Stimulated activated naive CD8-positive, alpha-beta T cell treated with anti-CD3 and anti-CD28 coated beads, Interleukin-15, Interleukin-2, amounts not matched to agents 100 ng/mL and 50 ng/mL, for 24 hours (primary cell): ENCODE results near the gene TWIST2.

Experiments
- H3K27ac Mint-ChIP-seq: one replicate; pipeline ENCODE4 v1.8.0; 2021; ENCODE audit warnings: mild to moderate bottlenecking, mixed read lengths
- H3K27me3 Mint-ChIP-seq: one replicate; pipeline ENCODE4 v1.8.0; 2021; ENCODE audit warnings: mixed read lengths
- H3K36me3 Mint-ChIP-seq: one replicate; pipeline ENCODE4 v1.8.0; 2021; ENCODE audit warnings: low read depth, mixed read lengths
- H3K4me1 Mint-ChIP-seq: one replicate; pipeline ENCODE4 v1.8.0; 2021; ENCODE audit warnings: low read depth, mixed read lengths
- H3K4me3 Mint-ChIP-seq: one replicate; pipeline ENCODE4 v1.8.0; 2021; ENCODE audit warnings: mild to moderate bottlenecking, mixed read lengths
- H3K9me3 Mint-ChIP-seq: one replicate; pipeline ENCODE4 v1.8.0; 2021; ENCODE audit warnings: mixed read lengths

Gene TWIST2

DNA sequence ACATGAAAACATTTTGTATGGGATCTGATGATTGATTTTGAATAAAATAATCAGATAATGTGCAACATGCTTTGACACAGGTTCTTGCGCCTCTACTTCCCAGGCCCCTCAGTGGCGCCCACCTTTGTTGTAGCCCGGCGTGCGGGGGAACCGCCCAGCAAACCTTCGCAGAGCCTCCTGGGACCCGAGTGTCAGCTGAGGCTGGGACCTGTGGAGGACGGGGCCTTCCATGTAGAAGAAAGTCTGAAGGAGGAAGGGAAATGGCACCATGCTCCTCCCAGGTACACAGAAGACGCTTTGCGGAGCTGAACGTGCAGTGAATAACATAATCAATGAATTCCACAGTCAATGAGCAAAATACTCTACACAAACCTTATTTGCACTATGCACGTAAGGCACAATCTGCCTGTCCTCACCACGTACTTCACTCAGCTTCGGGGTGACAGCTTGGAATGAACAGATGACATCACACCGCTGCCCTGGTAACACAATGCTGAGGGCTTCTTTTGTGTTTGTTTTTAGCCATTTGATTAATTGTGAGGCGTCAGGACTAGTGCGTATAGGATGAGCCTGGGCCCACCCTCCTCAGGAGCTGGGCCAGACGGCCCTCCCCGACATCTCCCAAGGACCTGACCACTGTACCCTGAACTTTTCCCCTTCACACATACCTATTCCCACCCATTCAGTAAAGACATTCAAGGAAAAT lies 78.1 kb downstream of the TWIST2 start:
- no peaks in the 10 kb centered on the region for H3K4me1 Mint-ChIP-seq
- peaks cover 17% of the 10 kb centered on the region for H3K27me3 Mint-ChIP-seq
- no peaks in the 10 kb centered on the region for H3K9me3 Mint-ChIP-seq
- H3K27ac Mint-ChIP-seq = no peak overlapping the region
- no peak overlapping the region for H3K4me3 Mint-ChIP-seq
- no peaks in the 10 kb centered on the region for H3K36me3 Mint-ChIP-seq

DNA sequence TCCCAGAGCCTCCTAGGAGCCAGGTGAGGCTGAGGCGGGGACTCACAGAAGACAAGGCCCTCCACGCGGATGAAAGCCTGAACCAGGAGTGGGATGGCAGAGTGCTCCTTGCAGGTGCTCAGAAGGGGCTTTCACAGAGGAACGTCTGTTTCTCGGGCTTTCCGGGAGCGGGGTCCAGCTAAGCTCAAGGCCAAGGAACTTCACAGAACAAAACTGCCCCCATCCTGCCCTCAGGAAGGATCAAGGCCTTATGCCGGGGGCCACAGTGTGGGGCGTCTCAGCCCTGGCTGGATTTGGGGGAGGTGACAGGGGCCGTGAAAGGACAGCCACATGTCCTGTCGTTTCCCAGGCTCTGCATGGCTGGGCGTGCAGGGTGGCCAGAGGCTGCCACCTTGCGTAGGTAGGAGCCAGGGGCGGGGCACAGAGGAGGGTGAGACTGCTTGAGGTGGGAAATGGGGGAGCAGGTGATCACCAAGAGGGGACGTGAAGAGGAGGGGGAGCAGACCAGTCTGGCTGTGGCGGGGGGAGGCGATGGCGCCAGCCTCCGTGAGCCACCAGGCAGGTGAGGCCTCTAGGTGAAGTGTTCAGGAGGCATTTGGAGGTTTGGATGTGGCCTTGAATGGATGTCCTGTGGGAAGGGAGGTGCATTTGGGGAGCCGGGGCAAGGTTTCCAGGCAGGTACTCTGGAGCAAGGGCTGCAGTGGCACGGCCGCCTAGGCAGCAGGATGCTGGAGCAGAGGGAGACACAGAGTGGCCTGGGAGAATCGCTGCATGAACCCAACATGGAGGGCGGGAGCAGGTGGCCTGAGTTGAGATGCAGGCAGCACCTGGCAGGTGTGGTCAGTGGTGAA lies 79.1 kb downstream of the TWIST2 start:
- H3K27ac Mint-ChIP-seq = no peak overlapping the region
- no peaks in the 10 kb centered on the region for H3K9me3 Mint-ChIP-seq
- H3K4me1 Mint-ChIP-seq = no peaks in the 10 kb centered on the region
- H3K36me3 Mint-ChIP-seq = no peaks in the 10 kb centered on the region
- H3K4me3 Mint-ChIP-seq = no peak overlapping the region
- H3K27me3 Mint-ChIP-seq = peaks cover 20% of the 10 kb centered on the region

DNA sequence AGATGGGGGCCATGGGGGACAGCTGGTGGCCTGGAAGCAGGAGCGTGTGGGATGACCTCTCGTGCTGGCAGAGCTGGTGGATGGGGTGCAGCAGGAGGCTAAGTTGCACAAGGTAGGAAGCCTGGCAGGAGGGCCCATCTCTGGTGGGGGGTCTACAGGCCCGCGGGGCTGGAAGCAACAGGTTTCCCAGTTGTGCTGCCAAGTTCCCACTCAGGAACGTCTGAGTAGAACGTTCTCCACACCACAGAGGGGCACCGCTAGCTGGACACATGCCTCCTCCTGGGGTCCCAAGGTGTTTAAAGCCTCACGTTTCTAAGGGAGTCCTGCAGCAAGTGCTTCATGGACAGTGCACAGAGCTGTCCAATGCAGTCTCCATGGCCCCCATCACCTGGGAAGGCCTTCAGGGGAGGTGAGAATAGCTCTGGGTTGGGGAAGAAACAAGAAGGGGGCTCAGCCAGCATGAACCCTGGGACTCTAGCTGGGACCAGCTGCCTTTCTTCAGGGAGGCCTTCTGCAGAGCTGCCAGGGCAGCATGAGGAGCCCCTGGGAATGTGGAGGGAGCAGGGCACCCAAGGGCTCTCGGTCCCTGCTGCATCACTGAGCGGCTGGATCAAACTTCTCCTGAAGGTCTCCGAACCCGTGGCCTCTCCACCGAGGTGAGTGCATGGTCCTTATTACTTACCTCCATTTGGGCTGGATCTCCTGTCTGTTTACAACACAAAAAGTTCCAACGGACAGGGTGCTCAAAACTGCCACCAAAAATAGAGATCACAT lies 80.0 kb downstream of the TWIST2 start:
- H3K4me3 Mint-ChIP-seq = no peak overlapping the region

DNA sequence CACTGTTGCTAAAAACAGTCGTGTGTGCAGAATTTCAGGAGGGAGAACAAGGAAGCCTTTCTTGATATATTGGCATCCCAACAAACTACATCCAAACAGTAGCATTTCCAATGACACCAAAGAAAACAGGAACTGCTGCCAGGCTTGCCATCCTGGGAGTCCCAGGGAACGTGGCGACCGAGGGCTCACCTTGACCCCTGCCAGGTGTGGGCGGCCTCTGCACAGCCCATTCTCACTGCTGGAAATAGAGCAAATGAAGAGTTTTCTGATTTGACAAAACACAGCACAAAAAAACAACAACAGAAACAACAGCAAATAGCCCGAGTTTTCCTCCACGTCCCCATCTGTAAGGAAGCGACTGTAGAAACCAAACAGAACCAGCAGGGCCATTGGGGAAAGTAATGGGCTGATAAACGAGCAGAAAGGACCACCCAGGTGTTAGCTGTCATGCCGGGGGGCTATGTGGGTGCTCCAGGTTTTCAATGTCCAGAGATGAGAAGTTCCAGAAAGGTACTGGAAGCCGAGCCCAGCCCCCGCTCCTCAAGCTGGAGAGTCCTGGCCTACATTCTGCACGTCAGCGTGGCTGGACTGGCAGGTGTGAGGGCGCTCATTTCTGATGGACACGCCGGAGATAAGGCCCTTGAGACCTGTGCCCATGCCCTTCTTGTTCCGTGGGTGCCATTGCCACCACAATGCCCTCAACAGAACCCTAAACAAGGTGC lies 80.8 kb downstream of the TWIST2 start:
- H3K4me3 Mint-ChIP-seq = no peak overlapping the region

More for the DNA sequence above, 80.0 kb downstream of the TWIST2 start:
- no peaks in the 10 kb centered on the region for H3K9me3 Mint-ChIP-seq
- H3K27me3 Mint-ChIP-seq = peaks cover 24% of the 10 kb centered on the region
- no peaks in the 10 kb centered on the region for H3K4me1 Mint-ChIP-seq
- no peak overlapping the region for H3K27ac Mint-ChIP-seq
- no peaks in the 10 kb centered on the region for H3K36me3 Mint-ChIP-seq

DNA sequence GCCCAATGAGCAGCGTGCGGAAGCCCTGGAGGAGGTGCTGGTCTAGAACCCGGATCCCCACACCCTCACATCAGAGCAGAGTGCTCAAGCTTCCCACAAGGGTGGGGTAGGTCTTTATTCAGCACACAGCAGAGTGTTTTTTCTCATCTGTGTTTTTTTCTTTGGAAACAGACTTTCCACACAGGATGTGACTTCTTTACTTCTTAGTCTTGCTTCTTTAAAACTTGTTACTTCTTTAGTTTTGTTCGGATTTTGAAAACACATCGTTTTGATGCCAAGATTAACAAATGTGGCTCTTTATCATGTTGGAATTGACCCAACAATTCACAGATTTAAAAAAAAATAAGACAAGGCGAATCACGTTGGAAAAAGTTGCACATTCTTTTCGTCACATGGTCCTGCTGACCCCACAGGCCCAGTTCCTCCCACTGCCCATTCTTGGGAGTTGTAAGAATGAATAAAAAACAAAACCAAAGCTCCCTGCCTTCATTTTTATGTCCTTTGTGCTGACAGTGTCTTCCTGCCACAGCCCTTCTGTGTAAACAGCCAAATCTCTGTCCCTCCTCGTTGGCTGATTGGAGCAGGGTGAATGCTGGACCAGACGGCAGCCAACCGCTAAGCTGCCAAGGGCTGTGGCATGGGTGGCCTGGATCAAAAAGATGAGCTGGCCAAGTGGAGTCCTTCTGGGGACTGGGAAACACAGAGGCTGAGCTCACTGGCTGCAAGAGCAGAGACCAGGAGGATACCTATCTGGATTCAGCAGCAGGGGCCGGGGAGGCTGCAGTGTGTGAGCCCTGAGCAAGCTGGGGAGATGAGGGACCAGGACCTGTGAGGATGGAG lies 81.6 kb downstream of the TWIST2 start:
- H3K4me3 Mint-ChIP-seq = no peak overlapping the region

More for the DNA sequence above, 80.8 kb downstream of the TWIST2 start:
- Mint-ChIP-seq H3K27ac (no peak overlapping the region), H3K4me1 (no peaks in the 10 kb centered on the region), H3K9me3 (peaks cover 1% of the 10 kb centered on the region), H3K27me3 (peaks cover 24% of the 10 kb centered on the region), H3K36me3 (no peaks in the 10 kb centered on the region)

DNA sequence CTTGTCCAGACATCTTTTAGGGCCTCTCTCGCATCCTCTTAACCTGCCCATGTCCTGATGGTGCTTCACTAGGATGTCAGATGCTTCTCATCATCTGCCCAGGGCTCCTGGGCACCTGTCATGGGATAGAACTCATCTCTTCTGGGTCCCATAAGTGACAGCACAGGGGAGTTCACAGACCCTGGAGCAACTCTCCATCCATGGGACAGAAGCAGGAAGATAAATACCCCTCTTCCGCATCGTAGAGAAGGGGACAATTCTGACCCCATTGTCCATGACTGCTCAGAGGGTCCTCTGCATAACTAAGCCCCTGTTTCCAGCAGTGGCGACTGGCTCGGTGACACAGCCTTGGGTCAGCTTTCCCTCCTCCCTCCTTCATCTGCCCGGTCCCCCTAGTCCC lies 82.3 kb downstream of the TWIST2 start:
- H3K9me3 Mint-ChIP-seq = peaks cover 4% of the 10 kb centered on the region
- H3K27me3 Mint-ChIP-seq = peaks cover 24% of the 10 kb centered on the region
- H3K27ac Mint-ChIP-seq = no peak overlapping the region
- no peaks in the 10 kb centered on the region for H3K36me3 Mint-ChIP-seq
- no peak overlapping the region for H3K4me3 Mint-ChIP-seq
- H3K4me1 Mint-ChIP-seq = no peaks in the 10 kb centered on the region

More for the DNA sequence above, 81.6 kb downstream of the TWIST2 start:
- Mint-ChIP-seq H3K4me1 (no peaks in the 10 kb centered on the region), H3K36me3 (no peaks in the 10 kb centered on the region), H3K27ac (no peak overlapping the region), H3K27me3 (peaks cover 24% of the 10 kb centered on the region), H3K9me3 (peaks cover 4% of the 10 kb centered on the region)

DNA sequence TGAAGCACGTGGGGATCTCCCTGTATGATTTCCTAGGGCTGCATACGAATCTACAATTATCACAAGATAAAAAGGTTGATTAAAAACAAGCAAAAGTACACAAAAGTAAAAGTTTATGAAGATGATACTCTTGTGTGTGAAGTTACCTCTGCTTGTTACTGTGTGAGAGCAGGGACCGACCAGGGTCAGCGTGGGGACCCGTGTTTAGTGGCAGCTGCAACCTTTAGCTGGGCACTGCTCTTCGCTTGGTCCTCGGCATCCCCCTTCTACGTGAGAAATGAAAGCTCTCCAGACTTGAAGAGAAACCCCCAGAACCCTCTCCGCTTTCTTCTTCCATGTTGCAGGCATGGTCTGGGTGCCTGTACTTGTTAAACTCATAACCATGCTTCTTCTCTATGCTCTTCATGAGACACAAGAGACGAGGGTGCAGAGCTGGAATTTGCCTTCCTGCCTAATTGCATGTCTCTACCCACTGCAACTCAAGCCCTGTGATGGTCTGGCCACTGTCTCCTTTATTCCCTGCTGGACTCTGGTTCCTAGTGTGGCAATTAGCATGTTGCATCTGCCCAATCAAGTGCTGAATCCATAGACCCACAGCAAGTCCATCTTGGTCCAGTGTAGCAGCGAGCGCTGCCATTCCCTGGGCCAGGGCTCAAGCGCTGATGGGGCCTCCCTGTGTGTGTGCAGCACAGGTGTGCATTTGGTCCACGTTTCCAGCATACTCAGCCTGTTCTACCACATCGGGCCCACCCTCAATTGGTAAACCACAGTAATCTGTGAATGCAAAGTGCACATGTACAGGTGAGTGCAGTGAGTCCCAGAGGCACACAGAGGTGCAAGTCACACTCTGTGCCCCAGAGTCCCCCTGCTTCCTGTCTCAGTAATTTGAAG lies 88.5 kb downstream of the TWIST2 start:
- Mint-ChIP-seq H3K4me1 (no peaks in the 10 kb centered on the region), H3K36me3 (no peaks in the 10 kb centered on the region), H3K27me3 (peaks cover 10% of the 10 kb centered on the region), H3K4me3 (no peak overlapping the region), H3K27ac (no peak overlapping the region), H3K9me3 (peaks cover 4% of the 10 kb centered on the region)

DNA sequence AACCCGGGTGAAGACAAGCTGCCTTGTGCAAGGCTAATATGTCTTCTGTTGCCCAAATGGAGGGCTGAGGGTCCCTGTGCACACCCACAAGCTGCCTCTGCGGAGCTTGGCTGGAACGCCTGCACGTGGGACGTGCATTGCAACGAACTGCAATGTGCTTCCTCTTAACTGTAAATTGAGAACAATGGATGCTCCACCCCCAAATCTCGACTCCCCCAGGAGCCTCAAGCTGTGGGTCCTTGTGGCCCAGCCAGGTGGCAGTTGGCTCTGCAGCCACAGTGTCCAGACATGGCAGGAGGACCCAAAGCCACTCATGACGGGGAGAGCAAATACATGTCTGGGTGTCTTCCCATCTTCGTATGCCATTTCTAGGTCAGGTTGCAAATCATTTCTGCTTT lies 90.1 kb downstream of the TWIST2 start:
- Mint-ChIP-seq H3K4me3 (no peak overlapping the region), H3K27ac (no peak overlapping the region), H3K27me3 (no peaks in the 10 kb centered on the region), H3K36me3 (no peaks in the 10 kb centered on the region), H3K9me3 (peaks cover 4% of the 10 kb centered on the region), H3K4me1 (no peaks in the 10 kb centered on the region)

DNA sequence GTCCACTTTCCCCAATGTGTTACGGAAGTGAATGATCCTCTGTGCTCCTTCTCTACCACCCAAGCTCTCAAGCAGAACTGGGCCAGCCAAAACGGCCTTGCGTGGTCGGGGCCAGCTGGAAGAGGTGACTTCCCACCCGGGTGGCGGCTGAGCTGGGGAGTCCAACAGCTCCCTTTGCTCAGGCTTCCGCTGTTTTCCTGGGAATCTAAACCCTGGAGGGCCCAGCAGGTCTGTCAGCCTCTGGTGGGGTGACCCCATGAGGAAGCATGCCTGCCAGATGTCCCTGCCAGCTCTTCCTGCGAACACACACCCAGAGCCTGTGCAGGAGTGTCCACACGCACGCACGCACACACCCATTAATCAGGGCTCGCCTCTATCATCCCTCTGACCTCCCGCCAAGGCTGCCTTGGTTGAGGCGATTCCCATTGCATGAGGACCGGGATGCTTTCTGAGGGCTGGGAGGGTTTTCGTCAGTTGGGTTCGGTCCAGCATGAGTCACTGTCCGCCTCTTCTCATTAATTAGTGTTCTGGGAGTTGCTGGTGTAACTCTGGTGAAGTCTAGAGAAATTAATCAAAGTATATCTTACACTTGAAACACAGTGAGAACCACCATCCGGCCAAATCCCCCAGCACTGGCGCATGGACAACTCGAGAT lies 90.6 kb downstream of the TWIST2 start:
- Mint-ChIP-seq H3K27me3 (peaks cover 5% of the 10 kb centered on the region), H3K4me1 (no peaks in the 10 kb centered on the region), H3K4me3 (no peak overlapping the region), H3K27ac (no peak overlapping the region), H3K9me3 (peaks cover 4% of the 10 kb centered on the region), H3K36me3 (no peaks in the 10 kb centered on the region)

DNA sequence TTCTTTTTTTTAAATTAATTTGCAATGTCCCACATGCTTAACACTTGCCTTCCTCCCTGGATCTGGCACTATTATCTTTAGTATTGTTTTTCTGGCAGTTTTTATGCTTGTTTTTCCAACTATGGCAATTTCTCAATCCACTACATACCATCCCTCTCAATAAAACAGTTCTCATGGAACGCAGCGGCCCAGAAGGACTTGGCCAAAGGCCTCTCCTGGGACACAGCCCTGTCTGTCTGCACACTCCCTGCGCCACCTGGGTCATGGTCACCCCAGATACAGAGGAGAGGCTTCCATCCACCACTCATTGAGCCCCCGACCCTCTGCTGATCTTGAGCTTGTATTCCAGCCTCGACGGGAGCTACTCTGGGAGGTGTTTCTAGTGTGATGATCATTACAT lies 91.2 kb downstream of the TWIST2 start:
- no peaks in the 10 kb centered on the region for H3K9me3 Mint-ChIP-seq
- H3K4me1 Mint-ChIP-seq = no peaks in the 10 kb centered on the region
- H3K4me3 Mint-ChIP-seq = no peak overlapping the region
- no peak overlapping the region for H3K27ac Mint-ChIP-seq
- no peaks in the 10 kb centered on the region for H3K36me3 Mint-ChIP-seq
- H3K27me3 Mint-ChIP-seq = peaks cover 6% of the 10 kb centered on the region

DNA sequence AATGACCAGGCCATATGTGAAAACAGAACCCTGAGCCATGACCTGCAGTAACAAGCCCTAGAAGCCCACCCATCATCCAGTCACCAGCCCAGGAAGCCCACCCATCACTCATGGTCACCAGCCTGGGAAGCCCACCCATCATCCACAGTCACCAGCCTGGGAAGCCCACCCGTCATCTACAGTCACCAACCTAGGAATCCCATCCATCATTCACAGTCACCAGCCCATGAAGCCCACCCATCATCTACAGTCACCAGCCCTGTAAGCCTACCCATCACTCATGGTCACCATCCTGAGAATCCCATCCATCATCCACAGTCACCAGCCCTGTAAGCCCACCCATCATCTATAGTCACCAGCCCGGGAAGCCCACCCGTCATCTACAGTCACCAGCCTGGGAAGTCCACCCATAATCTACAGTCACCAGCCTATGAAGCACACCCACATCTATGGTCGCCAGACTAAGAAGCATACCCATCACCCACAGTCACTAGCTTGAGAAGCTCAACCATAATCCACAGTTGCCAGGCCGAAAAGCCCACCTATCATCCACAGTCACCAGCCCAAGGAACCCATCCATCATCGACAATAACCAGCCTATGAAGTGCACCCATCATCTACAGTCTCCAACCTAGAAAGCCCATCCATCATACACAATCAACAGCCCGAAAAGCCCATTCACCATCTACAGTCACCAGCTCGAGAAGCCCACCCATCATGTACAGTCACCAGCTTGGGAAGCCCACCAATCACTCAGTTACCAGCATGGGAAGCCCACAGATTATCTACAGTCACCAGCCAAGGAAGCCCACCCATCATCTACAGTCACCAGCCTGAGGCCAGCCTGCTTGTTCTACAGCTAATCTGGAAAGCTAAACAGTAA lies 91.9 kb downstream of the TWIST2 start:
- no peak overlapping the region for H3K27ac Mint-ChIP-seq
- no peak overlapping the region for H3K4me3 Mint-ChIP-seq
- H3K9me3 Mint-ChIP-seq = no peaks in the 10 kb centered on the region
- peaks cover 6% of the 10 kb centered on the region for H3K27me3 Mint-ChIP-seq
- no peaks in the 10 kb centered on the region for H3K4me1 Mint-ChIP-seq
- H3K36me3 Mint-ChIP-seq = no peaks in the 10 kb centered on the region

DNA sequence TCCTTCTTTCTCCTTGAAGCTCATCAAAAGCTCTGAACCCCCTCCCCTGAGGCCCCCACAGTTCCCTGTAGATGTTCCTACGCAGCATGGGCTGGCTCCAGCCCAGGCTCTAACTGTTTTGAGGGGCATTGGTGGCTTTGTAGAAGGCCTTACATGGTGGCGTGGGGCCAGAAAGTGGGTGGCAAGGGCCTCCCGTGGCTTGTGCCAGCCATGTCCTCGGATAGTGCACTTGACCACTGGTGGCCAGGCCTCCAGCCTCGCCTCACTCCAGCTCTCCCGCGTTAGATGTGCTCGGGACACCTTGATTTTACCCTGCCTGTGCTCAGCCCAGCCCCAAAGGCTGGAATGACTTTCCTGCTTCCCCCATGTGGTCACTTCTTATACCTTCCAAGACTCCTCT lies 92.9 kb downstream of the TWIST2 start:
- no peaks in the 10 kb centered on the region for H3K9me3 Mint-ChIP-seq
- no peaks in the 10 kb centered on the region for H3K4me1 Mint-ChIP-seq
- H3K27me3 Mint-ChIP-seq = peaks cover 6% of the 10 kb centered on the region
- no peak overlapping the region for H3K4me3 Mint-ChIP-seq
- no peak overlapping the region for H3K27ac Mint-ChIP-seq
- H3K36me3 Mint-ChIP-seq = no peaks in the 10 kb centered on the region
